ENCODE measurements around the gene SGCA. TPM values are rescaled to one million over a fixed set of nuclear protein-coding genes. Genes with fewer than 3 reads are reported as not detected.

SGCA gene
- total and polyA plus RNA-seq, 2 of the 13 experiments (the other 11 are each of a cell fraction or from before 2014, with no cell fraction given), result not detected

- TF ChIP-seq AHDC1 (CRISPR knock-in tag; IDR thresholded peaks at IDR 0.05; ENCODE audit: borderline replicate concordance) (0 out of 2 replicates have a peak, but pooled peaks have one; percentile 34), HOXA3 (CRISPR knock-in tag; IDR thresholded peaks at IDR 0.05) (no peak; the same call in 1 of the 2 replicates), ZNF292 (CRISPR knock-in tag; IDR thresholded peaks at IDR 0.05; ENCODE audit: borderline replicate concordance, low read depth) (peak; percentile 62; the same call in 1 of the 2 replicates), ZBTB25 (CRISPR knock-in tag; IDR thresholded peaks at IDR 0.05) (no peak), MAX (IDR thresholded peaks at IDR 0.05) (0 out of 2 replicates have a peak, but pooled peaks have one; percentile 17), PAXIP1 (CRISPR knock-in tag; conservative IDR thresholded peaks at IDR 0.05) (peak; percentile 71), DMTF1 (CRISPR knock-in tag; IDR thresholded peaks at IDR 0.05) (no peak), SP5 (CRISPR knock-in tag; IDR thresholded peaks at IDR 0.05; ENCODE audit: borderline replicate concordance, low read depth) (no peak), ZFP82 (CRISPR knock-in tag; IDR thresholded peaks at IDR 0.05; ENCODE audit: borderline replicate concordance) (0 out of 2 replicates have a peak, but pooled peaks have one; percentile 25), DNMT3B (CRISPR knock-in tag; conservative IDR thresholded peaks at IDR 0.05) (no peak), HES4 (CRISPR knock-in tag; IDR thresholded peaks at IDR 0.05; ENCODE audit: borderline replicate concordance) (no peak), MBNL3 (CRISPR knock-in tag; conservative IDR thresholded peaks at IDR 0.05) (no peak), ZSCAN29 (CRISPR knock-in tag; conservative IDR thresholded peaks at IDR 0.05) (peak; percentile 88; the same call in 1 of the 2 replicates), KLF12 (CRISPR knock-in tag; IDR thresholded peaks at IDR 0.05; ENCODE audit: borderline replicate concordance) (no peak), ZNF451 (CRISPR knock-in tag; IDR thresholded peaks at IDR 0.05) (no peak), ZNF672 (CRISPR knock-in tag; IDR thresholded peaks at IDR 0.05) (no peak), ZMYM2 (CRISPR knock-in tag; IDR thresholded peaks at IDR 0.05) (peak; percentile 82; the same call in 1 of the 2 replicates)
Measured at GRCh38 chr17:50218771-50219315, 53.0 kb downstream of the SGCA start (continued).
